ENCODE data around the gene KIRREL3.

Gene KIRREL3

DNA sequence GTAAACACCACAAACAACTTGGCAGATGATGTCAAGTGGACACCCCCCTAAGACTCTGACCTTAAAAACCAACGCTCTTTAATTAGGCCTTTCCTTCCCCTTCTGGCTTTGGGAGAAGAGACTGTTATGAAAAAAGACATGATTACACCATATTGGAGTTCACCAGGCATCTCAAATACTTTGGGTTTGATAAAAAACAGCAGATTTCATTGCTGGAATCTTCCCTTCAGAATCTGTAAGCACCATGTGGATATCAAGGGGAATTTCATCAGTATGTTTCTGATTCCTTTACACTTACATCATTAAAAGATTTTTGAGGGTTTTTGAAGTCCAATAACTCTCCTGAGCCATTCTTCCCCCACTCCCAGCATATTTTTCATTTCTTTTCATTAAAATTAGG is 85.6 kb downstream of the KIRREL3 start:
- DNase-seq (ENCODE audit: low read depth), result no peak

GRCh38 chr11:126914166-126914565 is 86.4 kb downstream of the KIRREL3 start:
- no peak for DNase-seq (ENCODE audit: low read depth)

DNA sequence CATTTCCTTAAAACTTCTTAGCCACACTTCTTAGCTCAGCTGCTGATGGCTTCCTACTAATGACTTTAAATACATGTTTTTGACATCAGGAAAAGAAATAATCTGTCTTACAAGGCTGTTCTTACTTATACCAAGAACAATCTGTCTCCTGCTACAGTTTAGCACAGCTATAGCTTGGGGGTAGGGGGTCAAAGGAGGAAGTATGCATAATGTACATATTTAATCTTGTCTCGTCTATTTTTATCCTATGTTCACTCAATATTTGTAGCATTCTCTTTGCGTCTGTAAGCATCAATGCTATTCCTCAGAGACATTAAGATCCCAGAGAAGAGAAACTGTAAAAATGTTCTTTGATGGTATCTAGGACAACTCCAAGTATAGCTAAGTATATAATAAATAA is 96.0 kb downstream of the KIRREL3 start:
- no peak for DNase-seq (ENCODE audit: low read depth)

DNA sequence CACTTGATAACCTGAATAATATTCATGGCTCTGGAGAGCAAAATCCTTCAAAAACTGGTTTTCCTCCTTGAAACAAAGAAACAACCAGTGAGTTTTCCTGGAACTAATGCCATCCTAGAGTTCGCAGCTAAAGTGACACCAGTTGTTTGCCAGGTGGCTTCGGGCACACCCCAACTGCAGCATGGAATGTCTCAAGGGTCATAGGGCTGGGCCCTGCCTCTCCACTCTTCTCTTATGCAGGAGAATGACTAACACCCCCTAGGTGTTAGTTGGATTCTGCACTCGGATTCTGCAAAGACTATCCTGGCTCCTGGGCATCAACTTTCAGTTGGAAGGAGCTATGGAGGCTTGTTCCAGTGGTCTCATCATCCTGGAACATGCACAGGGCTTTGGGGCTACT is 98.8 kb downstream of the KIRREL3 start:
- DNase-seq (ENCODE audit: low read depth), result no peak

GRCh38 chr11:126899961-126900748 is 100.4 kb downstream of the KIRREL3 start:
- DNase-seq (ENCODE audit: low read depth), result no peak

GRCh38 chr11:126898802-126899201 is 101.8 kb downstream of the KIRREL3 start:
- DNase-seq (ENCODE audit: low read depth), result no peak

DNA sequence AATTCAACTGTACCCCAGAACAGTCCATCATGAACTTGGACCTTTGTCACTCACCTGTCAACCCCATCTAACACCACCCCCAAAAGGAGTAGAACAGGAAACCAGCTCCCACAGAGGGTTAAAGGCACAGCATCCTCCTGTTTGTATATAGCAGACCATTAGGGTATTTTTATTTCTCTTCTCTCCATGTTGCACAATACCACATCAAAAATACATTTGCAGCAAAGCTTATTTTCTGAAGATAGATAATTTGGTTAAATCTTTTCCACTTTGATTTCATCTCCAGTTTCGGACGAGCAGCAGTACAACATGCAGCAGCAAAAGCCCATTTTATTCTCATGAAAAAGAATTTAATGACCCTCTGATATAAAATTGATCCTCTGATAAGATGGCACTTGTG is 103.1 kb downstream of the KIRREL3 start:
- no peak for DNase-seq (ENCODE audit: low read depth)

- no peak for DNase-seq (ENCODE audit: low read depth)
Measured at GRCh38 chr11:126896025-126896424, 104.5 kb downstream of the KIRREL3 start.

DNA sequence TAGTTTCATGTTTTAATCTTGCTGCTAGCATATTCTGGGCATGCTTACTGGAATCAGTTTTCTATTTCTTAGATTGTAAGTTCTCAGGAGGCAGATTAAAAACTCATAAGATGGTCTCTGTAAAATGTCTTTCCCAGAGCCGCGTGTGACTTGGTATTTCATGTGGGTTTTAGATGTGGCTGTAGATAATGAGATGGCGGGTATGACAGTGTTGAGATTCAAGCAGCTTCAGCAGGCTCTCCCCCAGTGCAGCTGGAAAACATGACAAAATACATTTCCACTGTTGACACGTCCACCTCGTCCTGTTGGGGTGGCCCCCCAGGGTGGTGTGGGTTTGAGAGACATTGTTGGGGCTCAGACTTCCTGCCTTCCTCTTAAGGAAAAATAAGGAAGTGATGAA is 106.8 kb downstream of the KIRREL3 start:
- no peak for DNase-seq (ENCODE audit: low read depth)

DNA sequence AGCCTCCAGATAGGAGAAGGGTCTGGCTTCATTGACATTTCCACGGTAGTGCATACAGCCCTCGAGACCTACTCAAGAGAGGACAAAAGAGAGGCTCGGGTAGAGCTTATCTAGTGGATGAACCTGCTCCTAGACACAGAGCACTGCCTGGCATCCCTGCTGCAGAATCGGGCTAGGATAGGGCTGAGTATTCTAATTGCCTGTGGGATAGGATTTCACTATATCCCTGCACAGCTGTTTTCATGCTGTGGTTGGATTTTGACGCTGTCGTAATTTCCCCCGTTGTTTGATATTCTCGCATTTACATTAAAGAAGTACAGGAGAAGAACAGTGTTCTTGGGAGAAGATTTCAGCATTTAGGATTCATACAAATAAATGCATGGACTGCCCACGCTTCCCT is 107.8 kb downstream of the KIRREL3 start:
- DNase-seq (ENCODE audit: low read depth), result no peak

GRCh38 chr11:126891556-126892217 is 108.9 kb downstream of the KIRREL3 start:
- no peak for DNase-seq (ENCODE audit: low read depth)

DNA sequence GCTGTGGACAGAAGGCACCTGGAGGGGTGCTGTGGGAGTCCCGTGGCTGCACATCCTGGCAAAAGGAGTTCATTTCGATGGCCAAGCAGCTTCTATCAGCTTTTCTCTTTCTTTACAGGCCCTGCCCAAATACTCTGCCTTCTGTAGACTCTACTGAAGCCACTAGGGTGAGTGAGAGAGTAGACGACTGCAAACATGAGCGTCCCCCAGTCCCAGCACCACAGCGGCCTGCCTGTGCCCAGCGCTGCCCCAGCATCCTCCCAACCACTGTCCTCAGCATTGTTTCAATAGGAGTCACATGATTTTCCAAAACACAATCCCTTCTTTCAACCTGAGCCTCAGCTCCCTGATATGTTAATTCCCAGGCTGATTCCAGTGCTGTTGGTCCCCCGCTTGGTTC is 110.0 kb downstream of the KIRREL3 start:
- no peak for DNase-seq (ENCODE audit: low read depth)

- DNase-seq (ENCODE audit: low read depth), result no peak
Measured at GRCh38 chr11:126888115-126888712, 112.4 kb downstream of the KIRREL3 start.

- DNase-seq (ENCODE audit: low read depth), result no peak
Measured at GRCh38 chr11:126886636-126887035, 113.9 kb downstream of the KIRREL3 start.

GRCh38 chr11:126886085-126886484 is 114.5 kb downstream of the KIRREL3 start:
- DNase-seq (ENCODE audit: low read depth), result no peak

DNA sequence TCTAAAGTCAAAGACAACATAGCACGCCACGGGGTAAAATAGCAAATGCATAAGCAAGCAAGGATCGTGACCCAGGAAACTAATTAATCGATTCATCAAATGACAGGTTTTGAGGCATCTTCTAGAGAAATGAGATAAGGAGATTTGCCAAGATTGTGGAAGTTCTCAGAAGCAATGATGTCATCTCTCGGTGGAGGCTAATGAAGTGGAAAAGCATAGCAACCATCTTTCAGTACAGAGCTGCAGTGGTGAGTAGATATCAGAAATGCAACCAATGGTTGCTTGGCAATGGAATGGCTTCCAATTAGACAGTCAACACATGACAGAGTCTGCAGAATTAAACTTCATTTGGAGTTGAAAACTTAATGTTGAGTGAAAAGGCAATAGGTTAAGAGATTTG is 116.0 kb downstream of the KIRREL3 start:
- no peak for DNase-seq (ENCODE audit: low read depth)

DNA sequence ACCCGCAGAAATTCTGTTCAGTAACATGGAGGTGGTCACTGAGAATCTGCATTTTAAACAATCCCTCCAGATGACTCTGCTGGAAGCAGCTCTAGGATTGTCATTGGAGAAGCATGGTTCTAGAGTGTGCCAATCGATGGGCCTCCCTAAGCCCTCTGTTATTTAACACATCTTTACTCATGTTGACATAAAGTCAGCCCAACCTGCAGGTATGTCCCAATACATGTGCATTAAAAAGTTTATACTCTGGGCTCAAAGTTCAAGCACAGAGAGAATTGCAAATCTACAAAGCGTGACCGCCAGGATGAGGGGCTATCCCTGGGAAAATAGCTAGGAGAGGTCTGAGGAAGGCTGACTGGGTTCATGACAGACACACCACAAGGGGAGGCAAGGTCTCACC is 116.4 kb downstream of the KIRREL3 start:
- no peak for DNase-seq (ENCODE audit: low read depth)

DNA sequence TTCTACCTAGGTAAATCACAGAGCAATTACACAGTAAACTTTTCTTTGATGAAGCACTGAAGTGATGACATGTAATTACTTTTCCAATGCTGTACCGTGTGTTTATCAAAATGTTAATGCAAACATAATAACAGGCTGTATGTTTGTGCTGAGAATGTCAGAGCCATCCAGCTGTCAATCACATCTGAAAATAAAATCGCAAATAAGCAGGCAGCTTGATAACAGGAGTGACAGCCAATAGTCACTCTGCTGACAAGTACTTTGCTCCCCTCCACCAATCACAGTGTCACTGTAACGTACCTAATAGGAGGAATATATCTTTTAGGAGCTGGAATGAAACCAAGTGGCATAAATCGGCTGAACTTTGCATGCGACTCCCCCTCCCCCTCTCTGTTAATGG is 119.7 kb downstream of the KIRREL3 start:
- no peak for DNase-seq (ENCODE audit: low read depth)

- no peak for DNase-seq (ENCODE audit: low read depth)
Measured at GRCh38 chr11:126879516-126879915, 121.1 kb downstream of the KIRREL3 start.

GRCh38 chr11:126878913-126879482 is 121.6 kb downstream of the KIRREL3 start:
- DNase-seq (ENCODE audit: low read depth), result no peak

GRCh38 chr11:126874831-126875230 is 125.7 kb downstream of the KIRREL3 start:
- DNase-seq (ENCODE audit: low read depth), result no peak

GRCh38 chr11:126874276-126874675 is 126.3 kb downstream of the KIRREL3 start:
- no peak for DNase-seq (ENCODE audit: low read depth)

DNA sequence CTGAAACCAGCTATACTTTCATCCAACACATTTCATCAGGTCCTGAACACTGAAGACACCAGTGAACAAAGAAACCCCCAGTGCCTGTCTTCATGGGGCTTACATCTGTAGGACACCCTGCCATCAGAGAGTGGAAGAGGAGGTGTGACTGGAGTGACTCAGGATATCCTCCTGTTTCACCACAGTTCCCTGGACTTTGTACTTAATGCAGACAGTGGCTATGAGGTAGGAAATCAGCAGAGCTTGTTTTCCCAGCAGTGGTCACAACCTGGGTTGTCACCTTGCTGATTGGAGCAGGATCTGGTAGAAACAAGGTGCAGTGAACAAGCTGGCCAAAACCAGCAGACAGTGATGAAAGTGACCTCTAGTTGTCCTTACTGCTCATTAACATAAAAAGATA is 128.8 kb downstream of the KIRREL3 start:
- DNase-seq (ENCODE audit: low read depth), result no peak

Measured in stimulated activated CD8-positive, alpha-beta memory T cell treated with anti-CD3 and anti-CD28 coated beads, Interleukin-15, amount 100 ng/mL, for 24 hours (primary cell).